Tibial nerve (tissue), 4 donors: Measurements from ENCODE around the gene PRRG3. TPM values are rescaled to one million over a fixed set of nuclear protein-coding genes. Genes with fewer than 3 reads are reported as not detected.

ENCODE experiments used
- DNase-seq, 2 donors: peaks; one replicate each; pipeline ENCODE4 v3.0.0-alpha.2; 2019; ENCODE audit warnings: low spot score in 2 of 2
- H3K27ac ChIP-seq, 4 donors: fragments of 200-600 bp; sonication (generic) in 3 of 4; one replicate each; pipeline ENCODE4 v1.5.1; 2017 to 2019; ENCODE audit warnings: mild to moderate bottlenecking in 1 of 4
- H3K27me3 ChIP-seq, 2 donors: fragments of 200-600 bp; sonication (generic) in 1 of 2; one replicate each; pipeline versions ENCODE4 v1.5.1 to v1.6.0; 2017 to 2019
- H3K36me3 ChIP-seq, 3 donors: fragments of 200-600 bp; sonication (generic); one replicate each; pipeline ENCODE4 v1.5.1; 2018 to 2019
- H3K4me1 ChIP-seq, 4 donors: fragments of 200-600 bp; sonication (generic) in 3 of 4; one replicate each; pipeline ENCODE4 v1.5.1; 2017 to 2019
- H3K4me3 ChIP-seq, 4 donors: fragments of 200-600 bp; sonication (generic) in 3 of 4; one replicate each; pipeline ENCODE4 v1.5.1; 2017 to 2019; ENCODE audit warnings: mild to moderate bottlenecking in 1 of 4, moderate library complexity in 1 of 4
- H3K9me3 ChIP-seq, 4 donors: fragments of 200-600 bp; sonication (generic) in 3 of 4; one replicate each; pipeline ENCODE4 v1.5.1; 2017 to 2019
- CTCF ChIP-seq, 5 experiments: fragments of 200-600 bp in 3 of 5; fragments of 450-650 bp in 2 of 5; sonication (generic) in 3 of 5; IDR thresholded peaks; one replicate each; pipeline ENCODE4 v1.5.1; 2016 to 2019; ENCODE audit warnings: antibody characterized with exemption in 5 of 5, mild to moderate bottlenecking in 3 of 5, moderate library complexity in 2 of 5
- EP300 ChIP-seq, 2 donors: sonication (generic); formaldehyde crosslinking; IDR thresholded peaks; one replicate each; pipeline ENCODE4 v1.6.1; 2017; ENCODE audit warnings: antibody characterized with exemption in 2 of 2, mild to moderate bottlenecking in 1 of 2
- POLR2A ChIP-seq, 2 donors: fragments of 450-650 bp; IDR thresholded peaks; one replicate each; pipeline ENCODE4 v1.6.1; 2017; ENCODE audit warnings: antibody characterized with exemption in 2 of 2, mild to moderate bottlenecking in 2 of 2, moderate library complexity in 2 of 2
- WGBS, 2 donors: methylation state at CpG; one replicate each; pipeline ENCODE4 v1.1.5; 2018; 5-methylcytosine and 5-hydroxymethylcytosine counted together
- total RNA-seq, 4 donors: library from RNA; depleted of rRNA; stranded (reverse); fragments of >200 nt; gene quantifications; one replicate each; pipeline ENCODE4 v1.1.0, GENCODE V29; 2016

The PRRG3 gene
- total RNA-seq, 4 donors from 2014 or later = 14.0 to 55.7 (median 15.9) TPM

DNA sequence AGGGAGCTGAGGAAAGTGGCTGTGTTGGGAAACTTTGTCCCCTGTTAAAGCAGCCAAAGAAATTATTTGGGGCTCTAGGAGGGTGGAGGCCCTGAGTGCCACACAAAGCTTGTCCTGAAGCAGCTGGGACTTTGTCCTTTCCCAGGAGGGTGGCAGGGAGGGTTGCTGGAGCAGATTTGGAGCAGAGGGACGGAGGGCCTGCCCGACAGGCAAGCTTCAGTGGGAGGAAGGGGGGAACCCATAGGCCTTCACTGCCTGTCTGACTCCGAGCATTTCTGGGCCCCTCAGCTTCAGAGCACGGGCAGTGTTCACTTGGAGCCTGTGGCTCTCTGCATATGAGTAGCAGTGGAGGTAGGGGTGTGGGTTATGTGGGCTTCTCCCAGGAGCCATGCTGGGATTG, 32.1 kb downstream of the PRRG3 start:
- TF ChIP-seq EP300 (IDR thresholded peaks at IDR 0.05) (no peak), CTCF (IDR thresholded peaks at IDR 0.05) (no peak), POLR2A (IDR thresholded peaks at IDR 0.05) (no peak)
- Histone ChIP-seq H3K9me3 (no peaks in the 10 kb centered on the region), H3K4me3 (no peak overlapping the region), H3K27me3 (no peaks in the 10 kb centered on the region), H3K36me3 (no peaks in the 10 kb centered on the region), H3K27ac (no peak overlapping the region), H3K4me1 (no peaks in the 10 kb centered on the region)
- 87% methylated on average over 3 of the region's 4 CpGs; no CpG with 5 or more reads in 1 of the 2 donors for WGBS, 2 donors
- DNase-seq = no peak

DNA sequence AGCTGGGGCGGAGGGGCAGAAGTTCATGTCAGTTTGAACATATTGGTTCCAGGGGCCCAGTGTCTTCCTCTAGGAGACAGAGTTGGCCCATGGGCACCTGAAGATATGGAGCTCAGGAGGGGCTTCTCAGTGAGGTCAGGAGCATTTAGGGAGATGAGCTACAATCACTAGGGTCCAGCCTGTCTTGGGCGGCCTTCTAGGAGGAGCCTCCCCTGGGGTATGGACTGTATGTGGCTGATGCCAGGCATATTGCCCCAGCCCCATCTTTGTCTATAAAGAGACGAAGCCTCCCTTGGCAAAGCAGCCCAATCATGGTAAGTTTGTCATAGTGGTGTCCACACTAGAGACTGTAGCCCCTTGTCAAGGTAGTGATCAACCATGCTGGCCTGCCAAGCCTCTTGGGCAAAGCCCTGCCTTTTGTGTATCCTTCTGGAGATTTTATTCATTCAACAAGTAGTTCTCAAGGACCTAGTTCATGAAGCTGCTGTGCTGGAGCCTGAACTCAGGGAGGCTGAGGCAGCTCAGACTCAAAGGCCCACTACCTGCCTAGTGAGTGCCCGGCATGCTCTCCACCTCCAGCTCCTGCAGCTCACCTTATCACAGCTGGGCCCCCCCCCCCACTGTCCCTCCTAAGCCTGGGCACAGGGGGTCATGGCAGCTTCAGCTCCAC, 33.9 kb downstream of the PRRG3 start:
- Histone ChIP-seq H3K36me3 (no peaks in the 10 kb centered on the region), H3K9me3 (no peaks in the 10 kb centered on the region), H3K4me3 (no peak overlapping the region), H3K27me3 (no peaks in the 10 kb centered on the region), H3K4me1 (no peaks in the 10 kb centered on the region), H3K27ac (no peak overlapping the region)
- no peak for DNase-seq
- TF ChIP-seq EP300 (IDR thresholded peaks at IDR 0.05) (no peak), CTCF (IDR thresholded peaks at IDR 0.05) (no peak)
- 82 to 95% methylated on average over 2 to 4 of the region's 4 CpGs for WGBS, 2 donors

DNA sequence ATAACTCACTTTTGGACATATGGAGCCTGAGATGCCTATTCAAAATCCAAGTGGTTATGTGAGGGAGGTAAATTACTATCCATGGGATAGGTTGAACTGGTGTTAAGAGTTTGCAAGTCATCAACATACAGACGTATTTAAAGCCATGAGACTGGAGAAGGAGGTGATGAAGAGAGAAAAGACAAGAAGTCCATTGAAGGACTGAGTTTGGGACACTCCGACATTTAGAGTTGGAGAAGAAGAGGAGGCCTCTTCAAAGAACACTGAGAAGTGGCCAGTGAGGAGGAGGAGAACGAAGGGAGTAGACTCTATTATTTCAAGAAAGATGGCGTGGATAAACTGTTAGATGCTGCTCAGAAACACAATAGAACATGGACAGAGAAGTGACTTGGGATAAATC, 39.2 kb downstream of the PRRG3 start, which contains the start of gene CNGA2:
TSS of gene CNGA2 (plus strand) at position 301 of the 400 bp plus-strand sequence. CDS start 3,738 bp downstream, outside the sequence.
- WGBS, 2 donors = 60 to 85% methylated on average over 4 of the region's 4 CpGs
- DNase-seq = no peak
- Histone ChIP-seq H3K4me1 (no peaks in the 10 kb centered on the region), H3K36me3 (no peaks in the 10 kb centered on the region), H3K9me3 (no peaks in the 10 kb centered on the region), H3K27me3 (no peaks in the 10 kb centered on the region), H3K4me3 (no peak within 1 kb of the TSS), H3K27ac (no peak within 1 kb of the TSS)
- no peak for TF ChIP-seq EP300 (IDR thresholded peaks at IDR 0.05)
- no peak for TF ChIP-seq CTCF (IDR thresholded peaks at IDR 0.05)
- TF ChIP-seq POLR2A (IDR thresholded peaks at IDR 0.05) = no peak

DNA sequence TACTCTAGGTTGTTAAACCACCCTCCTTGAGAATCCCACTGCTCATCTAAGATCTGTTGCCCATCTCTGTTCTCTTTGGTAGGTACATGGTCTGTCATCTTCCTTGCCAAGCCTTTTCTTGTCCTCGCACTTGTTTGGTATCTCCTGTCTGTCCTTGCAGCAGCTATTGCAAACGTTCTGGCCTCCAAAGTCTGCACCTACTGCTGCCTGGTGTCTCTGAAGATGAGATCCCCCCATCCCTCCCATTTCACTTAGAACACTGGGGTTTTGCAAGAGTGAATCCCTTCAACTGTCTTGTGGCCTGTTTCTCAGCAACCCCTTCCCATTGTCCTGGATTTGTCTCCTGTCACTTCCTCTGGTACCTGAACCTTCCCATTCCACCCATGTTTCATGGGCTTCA, 40.0 kb downstream of the PRRG3 start:
- Histone ChIP-seq H3K27ac (no peak overlapping the region), H3K4me3 (no peak overlapping the region), H3K4me1 (no peaks in the 10 kb centered on the region), H3K9me3 (no peaks in the 10 kb centered on the region), H3K27me3 (no peaks in the 10 kb centered on the region), H3K36me3 (no peaks in the 10 kb centered on the region)
- TF ChIP-seq POLR2A (IDR thresholded peaks at IDR 0.05) (no peak), CTCF (IDR thresholded peaks at IDR 0.05) (no peak), EP300 (IDR thresholded peaks at IDR 0.05) (no peak)
- WGBS, 2 donors = 57 to 83% methylated on average over 2 of the region's 2 CpGs
- no peak for DNase-seq

DNA sequence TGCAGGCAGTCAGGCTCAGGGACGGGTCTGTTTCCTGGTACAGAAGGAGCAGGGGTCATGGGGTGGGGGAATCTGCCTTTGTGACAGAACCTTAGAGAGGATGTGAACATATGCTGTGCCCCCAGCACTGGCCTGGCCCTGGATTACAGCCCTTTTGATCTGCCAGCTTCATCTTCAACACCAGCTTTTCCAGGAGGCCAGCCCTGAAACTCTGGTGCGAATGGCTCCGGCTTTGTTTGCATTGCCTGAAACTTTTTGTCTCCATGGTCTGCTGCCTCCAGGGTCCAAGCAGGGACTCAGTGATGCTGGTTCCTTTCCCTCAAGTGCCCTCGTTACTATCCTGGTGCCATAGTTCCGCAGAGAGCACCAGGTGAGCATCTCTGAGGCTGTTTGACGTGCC, 41.4 kb downstream of the PRRG3 start:
- Histone ChIP-seq H3K27ac (no peak overlapping the region), H3K27me3 (no peaks in the 10 kb centered on the region), H3K9me3 (no peaks in the 10 kb centered on the region), H3K36me3 (no peaks in the 10 kb centered on the region), H3K4me3 (no peak overlapping the region), H3K4me1 (no peaks in the 10 kb centered on the region)
- no peak for DNase-seq
- TF ChIP-seq CTCF (IDR thresholded peaks at IDR 0.05) (no peak), POLR2A (IDR thresholded peaks at IDR 0.05) (no peak), EP300 (IDR thresholded peaks at IDR 0.05) (no peak)
- 60 to 93% methylated on average over 5 to 6 of the region's 6 CpGs for whole genome bisulfite sequencing, 2 donors
